GM19193 (cell line): ENCODE measurements around the gene NMT1.
A peak's percentile ranks its signal among the peaks of the same experiment; 100 is the strongest.

ENCODE experiments used
- POLR2A ChIP-seq: IDR thresholded peaks from 4 replicates; pipeline ENCODE4 v1.6.1; 2011; ENCODE audit not compliant: insufficient read depth, insufficient read length; ENCODE audit errors: extremely low read depth

The NMT1 gene

DNA sequence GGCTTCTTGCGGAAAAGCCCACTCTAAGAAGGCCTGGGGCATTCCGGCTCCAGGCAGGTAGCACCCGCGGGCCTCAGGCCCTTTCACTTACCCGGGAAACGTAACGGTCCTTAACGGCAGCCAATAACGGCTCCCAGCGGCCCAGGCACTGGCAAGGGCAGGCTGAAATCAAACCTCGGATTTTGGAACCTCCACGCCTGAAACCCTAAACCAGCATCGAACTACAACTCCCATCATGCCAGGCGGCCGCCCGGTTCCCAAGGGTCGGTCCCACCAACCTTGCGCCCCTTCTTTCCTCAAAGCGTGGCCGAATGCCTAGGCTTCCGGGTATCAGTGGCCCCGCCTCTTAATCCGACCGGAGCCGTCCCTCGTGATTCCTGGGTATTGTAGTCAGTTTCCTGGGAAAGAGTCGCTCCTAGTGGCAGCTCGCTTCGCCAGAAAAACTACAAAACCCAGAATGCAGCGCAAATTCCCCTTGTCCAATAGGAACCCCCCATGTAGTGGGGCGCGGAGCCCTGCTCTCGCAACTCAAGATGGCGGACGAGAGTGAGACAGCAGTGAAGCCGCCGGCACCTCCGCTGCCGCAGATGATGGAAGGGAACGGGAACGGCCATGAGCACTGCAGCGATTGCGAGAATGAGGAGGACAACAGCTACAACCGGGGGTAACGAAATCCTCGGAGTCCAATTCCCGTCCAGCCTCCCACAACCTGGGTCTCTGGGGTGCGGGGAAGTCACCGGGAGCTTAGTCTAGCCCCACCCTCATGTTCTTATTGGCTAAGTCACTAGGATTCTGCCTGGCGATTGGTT lies at the start of gene NMT1:
TSS of gene NMT1 (plus strand) at position 521 of the 809 bp plus-strand sequence. CDS start at position 534, 13 bp downstream.
- TF ChIP-seq POLR2A: peak; percentile 94

DNA sequence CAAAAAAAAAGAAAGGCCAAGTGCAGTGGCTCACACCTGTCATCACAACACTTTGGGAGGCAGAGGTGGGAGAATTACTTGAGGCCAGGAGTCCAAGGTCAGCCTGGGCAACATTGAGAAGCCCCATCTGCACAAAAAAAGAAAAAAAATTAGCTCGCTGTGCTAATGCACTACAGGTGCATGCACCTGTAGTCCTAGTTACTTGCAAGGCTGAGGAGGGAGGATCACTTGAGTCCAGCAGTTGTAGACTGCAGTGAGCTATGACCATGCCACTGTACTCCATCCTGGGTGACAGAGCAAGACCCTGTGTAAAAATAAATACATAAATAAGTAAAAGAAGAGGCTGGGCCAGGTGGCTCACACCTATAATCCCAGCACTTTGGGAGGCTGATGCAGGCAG lies 49.4 kb upstream of the NMT1 start:
- no peak for TF ChIP-seq POLR2A

GRCh38 chr17:45013021-45013997 lies 47.8 kb upstream of the NMT1 start:
- no peak for TF ChIP-seq POLR2A

- TF ChIP-seq POLR2A: no peak
Measured at GRCh38 chr17:45016237-45016636, 44.9 kb upstream of the NMT1 start.

DNA sequence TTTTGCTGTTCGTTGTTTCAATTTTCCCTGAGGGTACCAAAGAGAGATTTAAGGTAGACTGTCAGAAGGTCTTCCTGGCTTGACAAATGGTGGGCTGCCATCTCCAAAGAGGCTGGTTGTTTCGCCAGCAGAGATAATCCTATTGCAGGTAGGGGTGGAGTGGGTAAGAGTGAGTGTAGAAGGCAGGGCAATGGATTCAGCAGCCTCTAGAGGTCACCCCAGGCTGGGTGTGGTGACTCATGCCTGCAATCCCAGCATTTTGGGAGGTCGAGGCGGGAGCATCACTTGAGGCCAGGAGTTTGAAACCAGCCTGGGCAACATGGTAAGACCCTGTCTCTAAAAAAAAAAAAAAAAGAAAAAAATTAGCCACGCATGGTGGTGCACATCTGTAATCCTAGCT lies 44.3 kb upstream of the NMT1 start:
- no peak for TF ChIP-seq POLR2A

DNA sequence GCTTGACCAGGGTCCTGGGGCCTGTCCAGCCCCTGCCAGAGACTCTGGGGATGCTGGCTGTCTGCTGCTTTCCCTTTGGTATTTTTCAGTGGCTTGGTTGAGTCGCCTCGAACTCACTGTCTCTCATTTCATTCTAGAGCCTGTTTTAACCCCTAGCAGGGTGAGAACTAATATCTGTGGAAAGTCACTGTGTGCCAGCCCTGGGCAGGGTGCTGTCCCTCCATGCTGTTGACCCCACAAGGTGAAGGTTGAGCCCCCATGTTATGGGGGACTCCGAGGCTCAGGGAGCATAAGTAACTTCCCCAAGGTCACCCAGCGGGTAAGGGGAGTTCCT lies 42.6 kb upstream of the NMT1 start:
- no peak for TF ChIP-seq POLR2A

- TF ChIP-seq POLR2A: no peak
Measured at GRCh38 chr17:45018848-45019711, 42.0 kb upstream of the NMT1 start.

DNA sequence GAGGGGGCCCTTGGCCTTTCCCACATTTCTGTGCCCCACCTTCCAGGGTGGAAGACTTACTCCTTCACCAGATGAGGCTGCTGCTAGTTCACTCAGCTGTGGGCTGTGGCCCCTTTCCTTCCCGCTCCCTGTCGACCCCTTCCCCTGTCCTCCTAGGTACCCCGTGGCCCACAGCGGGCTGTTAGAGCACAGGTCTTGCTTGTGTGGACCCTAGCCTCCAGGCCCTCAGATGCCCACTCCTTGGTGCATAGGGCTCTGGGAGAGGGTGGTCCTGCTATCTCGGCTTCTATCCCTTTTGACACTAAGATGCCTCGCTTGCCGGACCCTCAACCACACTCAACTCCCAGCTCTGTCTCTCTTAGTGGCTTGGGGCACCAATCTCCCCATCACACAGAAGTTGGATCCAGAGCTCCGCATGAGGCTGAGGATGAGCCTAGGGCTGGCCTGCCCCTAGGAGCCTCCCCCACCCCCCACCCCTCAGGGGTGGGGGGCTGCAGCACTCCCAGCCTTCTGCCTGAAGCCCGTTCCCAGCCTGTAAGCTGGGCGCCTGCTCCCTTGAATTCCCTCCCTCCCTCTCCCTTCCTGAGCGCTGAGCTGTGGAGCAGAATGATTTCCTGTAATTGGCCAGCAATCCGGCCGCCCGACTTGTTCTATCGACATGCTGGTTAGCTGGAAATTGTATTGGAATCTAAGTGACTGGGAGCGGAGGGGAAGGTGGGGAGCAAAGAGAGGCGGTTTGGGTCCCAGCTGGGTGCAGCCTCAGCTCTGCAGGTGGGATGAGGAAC lies 40.6 kb upstream of the NMT1 start:
- no peak for TF ChIP-seq POLR2A

- no peak for TF ChIP-seq POLR2A
Measured at GRCh38 chr17:45021607-45022287, 39.4 kb upstream of the NMT1 start.

GRCh38 chr17:45022288-45022648 lies 38.8 kb upstream of the NMT1 start:
- no peak for TF ChIP-seq POLR2A

- no peak for TF ChIP-seq POLR2A
Measured at GRCh38 chr17:45022655-45023339, 38.3 kb upstream of the NMT1 start.

DNA sequence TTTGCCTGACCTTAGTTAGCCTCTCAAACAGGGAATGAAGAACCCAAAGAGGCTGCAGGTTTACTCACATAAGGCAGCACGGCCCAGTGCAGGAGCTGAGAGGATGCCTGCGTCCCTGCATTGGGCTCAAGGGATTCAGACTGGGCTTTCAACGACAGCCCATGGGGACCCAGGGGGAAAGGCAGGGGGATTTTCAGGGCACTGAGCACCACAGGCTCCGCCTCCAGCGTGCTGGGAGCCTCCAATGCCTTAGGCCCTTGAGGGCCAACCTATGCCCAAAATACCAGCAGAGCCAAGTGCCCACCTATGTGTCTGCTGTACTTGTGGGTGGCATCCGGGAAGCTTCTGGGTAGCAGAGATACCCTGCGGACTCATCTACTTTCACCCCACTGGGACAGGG lies 32.0 kb upstream of the NMT1 start:
- TF ChIP-seq POLR2A: no peak
